Hepatocyte (in vitro differentiated cells): Measurements from ENCODE around the gene ZNF664.

ENCODE experiments used
- CTCF ChIP-seq: fragments of 200-600 bp; sonication (generic); IDR thresholded peaks from 2 replicates; pipeline ENCODE4 v1.5.1; 2016; ENCODE audit warnings: antibody characterized with exemption, mild to moderate bottlenecking; ENCODE audit not compliant: poor library complexity
- EZH2 ChIP-seq: fragments of 200-600 bp; sonication (generic); IDR thresholded peaks from 2 replicates; pipeline ENCODE4 v1.6.1; 2016; ENCODE audit warnings: antibody characterized with exemption, mild to moderate bottlenecking, borderline replicate concordance

DNA sequence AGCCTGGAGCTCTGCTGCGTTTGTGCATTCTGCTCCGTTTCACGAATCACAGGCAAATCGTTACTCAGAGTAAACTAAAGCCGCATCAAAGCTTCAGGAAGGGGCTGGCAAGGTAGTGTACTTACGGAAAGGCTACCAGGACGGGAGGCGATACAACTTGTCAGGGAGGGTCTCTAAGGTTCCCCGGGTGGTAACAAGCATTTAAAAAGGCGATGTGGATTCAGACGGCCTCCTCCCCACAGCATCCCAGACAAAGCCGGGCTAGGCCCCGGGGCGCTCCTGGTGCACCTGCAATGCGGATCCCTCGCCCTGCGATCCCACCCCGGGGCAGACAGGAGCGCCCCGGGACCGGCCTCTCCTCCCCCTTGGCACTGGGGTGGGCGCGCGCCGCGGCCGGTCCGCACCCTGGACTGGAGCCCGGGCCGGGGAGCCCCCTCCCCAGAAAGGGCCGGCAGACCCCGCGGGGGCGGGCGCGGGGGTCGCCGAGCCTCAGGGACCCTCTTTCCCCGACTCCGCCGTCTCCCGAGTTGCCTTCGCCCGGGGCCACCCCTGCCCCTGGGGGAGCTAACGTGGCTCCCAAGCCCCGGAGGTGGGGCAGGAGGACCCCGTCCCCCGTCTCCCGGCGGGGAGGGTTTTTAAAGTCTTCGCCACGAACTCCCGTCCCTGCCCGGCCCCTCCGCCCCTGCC lies 1.1 kb upstream of the ZNF664 start:
- no peak for TF ChIP-seq CTCF
- no peak for TF ChIP-seq EZH2
